ENCODE data around the gene RABGAP1.

RABGAP1 gene

DNA sequence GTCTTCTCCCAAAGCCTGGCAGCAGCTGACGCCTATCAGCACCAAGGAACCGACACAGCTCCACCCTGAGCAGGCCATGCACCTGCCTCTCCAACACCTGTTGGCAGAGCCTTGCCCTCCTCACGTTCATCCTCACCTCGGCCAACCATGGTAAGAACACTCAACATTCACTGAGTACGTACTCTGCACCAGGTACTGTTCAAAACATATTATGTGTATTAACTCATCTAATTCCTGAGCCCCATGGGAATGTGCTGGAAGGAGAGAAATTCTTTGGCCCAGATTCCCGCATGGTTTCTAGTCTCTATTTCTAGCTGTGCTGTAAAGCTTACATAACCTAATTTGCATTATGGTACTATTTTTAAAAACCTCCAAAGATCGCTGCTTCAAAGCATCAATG is 178.7 kb downstream of the RABGAP1 start (continued):
- TF ChIP-seq, protein P1, sequence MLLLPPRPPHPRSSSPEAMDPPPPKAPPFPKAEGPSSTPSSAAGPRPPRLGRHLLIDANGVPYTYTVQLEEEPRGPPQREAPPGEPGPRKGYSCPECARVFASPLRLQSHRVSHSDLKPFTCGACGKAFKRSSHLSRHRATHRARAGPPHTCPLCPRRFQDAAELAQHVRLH (tag by site-specific recombination; IDR thresholded peaks at IDR 0.05): no peak
- TF ChIP-seq KLF16 (tag by site-specific recombination; IDR thresholded peaks at IDR 0.05) (no peak), SP2 (tag by site-specific recombination; IDR thresholded peaks at IDR 0.05) (no peak), ZNF585B (tag by site-specific recombination; IDR thresholded peaks at IDR 0.05) (no peak), ZNF561 (tag by site-specific recombination; IDR thresholded peaks at IDR 0.05; ENCODE audit: borderline replicate concordance) (no peak), ZNF114 (tag by site-specific recombination; IDR thresholded peaks at IDR 0.05) (no peak), ZNF133 (tag by site-specific recombination; IDR thresholded peaks at IDR 0.05) (no peak), ELK4 (IDR thresholded peaks at IDR 0.05; ENCODE audit: borderline replicate concordance, low read depth, low read length) (no peak)

GRCh38 chr9:123120131-123120530 is 179.3 kb downstream of the RABGAP1 start:
- CTCF ChIA-PET: interaction anchor here (1.3 to 1.8 kb wide), 2 partner anchors 229 to 230 kb away, joined by 3 to 8 read pairs; no protein-coding TSS in a partner anchor
- no peaks in the 10 kb centered on the region for H3K4me1 ChIP-seq (ENCODE audit: control insufficient read depth, insufficient read depth, low read length)
- POLR2A ChIA-PET: no interaction called here
- H3K9me3 ChIP-seq (ENCODE audit: control insufficient read depth, insufficient read depth, low read depth, low read length): no peaks in the 10 kb centered on the region
- H3K27ac ChIP-seq (ENCODE audit: extremely low read depth, low read depth, low read length): no peak overlapping the region
- H3K4me3 ChIP-seq (ENCODE audit: low read depth, low read length): no peak overlapping the region
- peaks cover 0 to 5% of the 10 kb centered on the region in 2 experiments; a peak in 1 of 3 replicates for H3K36me3 ChIP-seq (ENCODE audit: control insufficient read depth in 2 of 2, insufficient read depth in 1 of 2, low read length in 2 of 2)
- TF ChIP-seq, protein P2, sequence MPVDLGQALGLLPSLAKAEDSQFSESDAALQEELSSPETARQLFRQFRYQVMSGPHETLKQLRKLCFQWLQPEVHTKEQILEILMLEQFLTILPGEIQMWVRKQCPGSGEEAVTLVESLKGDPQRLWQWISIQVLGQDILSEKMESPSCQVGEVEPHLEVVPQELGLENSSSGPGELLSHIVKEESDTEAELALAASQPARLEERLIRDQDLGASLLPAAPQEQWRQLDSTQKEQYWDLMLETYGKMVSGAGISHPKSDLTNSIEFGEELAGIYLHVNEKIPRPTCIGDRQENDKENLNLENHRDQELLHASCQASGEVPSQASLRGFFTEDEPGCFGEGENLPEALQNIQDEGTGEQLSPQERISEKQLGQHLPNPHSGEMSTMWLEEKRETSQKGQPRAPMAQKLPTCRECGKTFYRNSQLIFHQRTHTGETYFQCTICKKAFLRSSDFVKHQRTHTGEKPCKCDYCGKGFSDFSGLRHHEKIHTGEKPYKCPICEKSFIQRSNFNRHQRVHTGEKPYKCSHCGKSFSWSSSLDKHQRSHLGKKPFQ (tag by site-specific recombination; IDR thresholded peaks at IDR 0.05): no peak
- TF ChIP-seq KLF1 (tag by site-specific recombination; IDR thresholded peaks at IDR 0.05): no peak

- Histone ChIP-seq H3K9me3 (ENCODE audit: control insufficient read depth, insufficient read depth, low read depth, low read length) (no peaks in the 10 kb centered on the region), H3K4me1 (ENCODE audit: control insufficient read depth, insufficient read depth, low read length) (no peaks in the 10 kb centered on the region), H3K36me3 (ENCODE audit: control insufficient read depth in 2 of 2, insufficient read depth in 1 of 2, low read length in 2 of 2) (no peaks in the 10 kb centered on the region), H3K4me3 (ENCODE audit: low read depth, low read length) (no peak overlapping the region), H3K27ac (ENCODE audit: extremely low read depth, low read depth, low read length) (no peak overlapping the region)
- TF ChIP-seq ZNF280D (tag by site-specific recombination; IDR thresholded peaks at IDR 0.05): no peak
- TF ChIP-seq, protein P3, sequence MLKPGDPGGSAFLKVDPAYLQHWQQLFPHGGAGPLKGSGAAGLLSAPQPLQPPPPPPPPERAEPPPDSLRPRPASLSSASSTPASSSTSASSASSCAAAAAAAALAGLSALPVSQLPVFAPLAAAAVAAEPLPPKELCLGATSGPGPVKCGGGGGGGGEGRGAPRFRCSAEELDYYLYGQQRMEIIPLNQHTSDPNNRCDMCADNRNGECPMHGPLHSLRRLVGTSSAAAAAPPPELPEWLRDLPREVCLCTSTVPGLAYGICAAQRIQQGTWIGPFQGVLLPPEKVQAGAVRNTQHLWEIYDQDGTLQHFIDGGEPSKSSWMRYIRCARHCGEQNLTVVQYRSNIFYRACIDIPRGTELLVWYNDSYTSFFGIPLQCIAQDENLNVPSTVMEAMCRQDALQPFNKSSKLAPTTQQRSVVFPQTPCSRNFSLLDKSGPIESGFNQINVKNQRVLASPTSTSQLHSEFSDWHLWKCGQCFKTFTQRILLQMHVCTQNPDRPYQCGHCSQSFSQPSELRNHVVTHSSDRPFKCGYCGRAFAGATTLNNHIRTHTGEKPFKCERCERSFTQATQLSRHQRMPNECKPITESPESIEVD (tag by site-specific recombination; IDR thresholded peaks at IDR 0.05): no peak
- no peak for TF ChIP-seq ZNF2 (tag by site-specific recombination; IDR thresholded peaks at IDR 0.05)
- no peak for TF ChIP-seq ZXDB (tag by site-specific recombination; IDR thresholded peaks at IDR 0.05)
- ChIA-PET POLR2A (interaction anchor here (1.2 kb wide), 1 partner anchor 14 kb away, joined by 4 read pairs; no protein-coding TSS in a partner anchor), CTCF (interaction anchor here (1.3 kb wide), 1 partner anchor 228 kb away, joined by 3 read pairs; no protein-coding TSS in a partner anchor)
Measured at GRCh38 chr9:123120953-123121352, 180.1 kb downstream of the RABGAP1 start.

Measured in HEK293 (cell line).